SK-N-SH treated with all-trans-retinoic acid at 6 μM for 48 hours (cell line): ENCODE data around the gene CTSE.

Experiments used
- ATAC-seq: fragments of 200-7000 bp; cut with Tn5 transposase; 3 replicates; pipeline ENCODE4 v1.9.1; 2020; ENCODE audit warnings: mild to moderate bottlenecking, moderate library complexity
- CREB5 ChIP-seq: fragments of 250-450 bp; sonication (Bioruptor Pico); IDR thresholded peaks from 2 replicates; pipeline ENCODE4 v1.5.1; 2020; ENCODE audit warnings: low read depth, mild to moderate bottlenecking, moderate library complexity
- CSRNP3 ChIP-seq: fragments of 250-450 bp; sonication (Bioruptor Pico); IDR thresholded peaks from 2 replicates; pipeline ENCODE4 v1.5.1; 2021; ENCODE audit warnings: mild to moderate bottlenecking, moderate library complexity
- ESRRG ChIP-seq: fragments of 250-450 bp; sonication (Bioruptor Pico); IDR thresholded peaks from 2 replicates; pipeline ENCODE4 v1.6.1; 2021; ENCODE audit warnings: mild to moderate bottlenecking
- GLIS3 ChIP-seq: fragments of 250-450 bp; sonication (Bioruptor Pico); IDR thresholded peaks from 2 replicates; pipeline ENCODE4 v1.5.0; 2020; ENCODE audit warnings: mild to moderate bottlenecking, moderate library complexity
- OSR1 ChIP-seq: fragments of 250-450 bp; sonication (Bioruptor Pico); IDR thresholded peaks from 2 replicates; pipeline ENCODE4 v1.8.0; 2022; ENCODE audit warnings: moderate library complexity, mild to moderate bottlenecking, inconsistent platforms
- PATZ1 ChIP-seq: fragments of 250-450 bp; sonication (Bioruptor Pico); IDR thresholded peaks from 2 replicates; pipeline ENCODE4 v1.8.0; 2020; ENCODE audit warnings: mild to moderate bottlenecking, moderate library complexity, borderline replicate concordance
- POU6F1 ChIP-seq: fragments of 250-450 bp; sonication (Bioruptor Pico); IDR thresholded peaks from 2 replicates; pipeline ENCODE4 v1.8.0; 2021; ENCODE audit warnings: low read depth, mild to moderate bottlenecking, moderate library complexity, borderline replicate concordance
- PPARA ChIP-seq: fragments of 250-450 bp; sonication (Bioruptor Pico); IDR thresholded peaks from 2 replicates; pipeline ENCODE4 v1.5.0; 2020; ENCODE audit warnings: mild to moderate bottlenecking, borderline replicate concordance
- RARB ChIP-seq: fragments of 250-450 bp; sonication (Bioruptor Pico); IDR thresholded peaks from 2 replicates; pipeline ENCODE4 v1.8.0; 2021; ENCODE audit warnings: mild to moderate bottlenecking, moderate library complexity
- SNAI2 ChIP-seq: fragments of 250-450 bp; sonication (Bioruptor Pico); IDR thresholded peaks from 2 replicates; pipeline ENCODE4 v1.5.0; 2020; ENCODE audit warnings: mild to moderate bottlenecking, moderate library complexity
- TCF4 ChIP-seq: fragments of 250-450 bp; sonication (Bioruptor Pico); IDR thresholded peaks from 2 replicates; pipeline ENCODE4 v1.8.0; 2021; ENCODE audit warnings: mild to moderate bottlenecking, moderate library complexity, borderline replicate concordance
- TOX ChIP-seq: fragments of 250-450 bp; sonication (Bioruptor Pico); IDR thresholded peaks from 2 replicates; pipeline ENCODE4 v1.8.0; 2021; ENCODE audit warnings: mild to moderate bottlenecking, moderate library complexity, borderline replicate concordance
- ZC3H10 ChIP-seq: fragments of 250-450 bp; sonication (Bioruptor Pico); IDR thresholded peaks from 2 replicates; pipeline ENCODE4 v1.5.1; 2021; ENCODE audit warnings: mild to moderate bottlenecking, moderate library complexity
- ZFP3 ChIP-seq: fragments of 250-450 bp; sonication (Bioruptor Pico); IDR thresholded peaks from 2 replicates; pipeline ENCODE4 v1.5.0; 2020; ENCODE audit warnings: mild to moderate bottlenecking, moderate library complexity
- ZFP30 ChIP-seq: fragments of 450-650 bp; formaldehyde crosslinking; IDR thresholded peaks from 2 replicates; pipeline ENCODE4 v1.5.0; 2022; ENCODE audit warnings: mild to moderate bottlenecking, moderate library complexity
- ZNF70 ChIP-seq: fragments of 450-650 bp; formaldehyde crosslinking; IDR thresholded peaks from 2 replicates; pipeline ENCODE4 v1.5.0; 2020; ENCODE audit warnings: mild to moderate bottlenecking, moderate library complexity
- ZNF8 ChIP-seq: fragments of 450-650 bp; formaldehyde crosslinking; IDR thresholded peaks from 2 replicates; pipeline ENCODE4 v1.5.0; 2020; ENCODE audit warnings: mild to moderate bottlenecking, moderate library complexity
- TF ChIP-seq, protein P1 (sequence below): fragments of 250-450 bp; sonication (Bioruptor Pico); IDR thresholded peaks from 2 replicates; pipeline ENCODE4 v1.5.0; 2020; ENCODE audit warnings: mild to moderate bottlenecking, moderate library complexity

Gene CTSE

GRCh38 chr1:205981257-205981656, 42.4 kb downstream of the CTSE start:
- TF ChIP-seq PPARA (CRISPR knock-in tag) (no peak), CREB5 (CRISPR knock-in tag) (no peak), CSRNP3 (CRISPR knock-in tag) (no peak), POU6F1 (CRISPR knock-in tag) (no peak), ZNF70 (CRISPR knock-in tag) (no peak), ZFP3 (no peak), RARB (CRISPR knock-in tag) (no peak), ESRRG (CRISPR knock-in tag) (no peak), ZC3H10 (CRISPR knock-in tag) (no peak), TOX (no peak), SNAI2 (CRISPR knock-in tag) (no peak), TCF4 (CRISPR knock-in tag) (no peak), OSR1 (CRISPR knock-in tag) (no peak), ZNF8 (CRISPR knock-in tag) (no peak), ZFP30 (CRISPR knock-in tag) (no peak)
- TF ChIP-seq, protein P1, sequence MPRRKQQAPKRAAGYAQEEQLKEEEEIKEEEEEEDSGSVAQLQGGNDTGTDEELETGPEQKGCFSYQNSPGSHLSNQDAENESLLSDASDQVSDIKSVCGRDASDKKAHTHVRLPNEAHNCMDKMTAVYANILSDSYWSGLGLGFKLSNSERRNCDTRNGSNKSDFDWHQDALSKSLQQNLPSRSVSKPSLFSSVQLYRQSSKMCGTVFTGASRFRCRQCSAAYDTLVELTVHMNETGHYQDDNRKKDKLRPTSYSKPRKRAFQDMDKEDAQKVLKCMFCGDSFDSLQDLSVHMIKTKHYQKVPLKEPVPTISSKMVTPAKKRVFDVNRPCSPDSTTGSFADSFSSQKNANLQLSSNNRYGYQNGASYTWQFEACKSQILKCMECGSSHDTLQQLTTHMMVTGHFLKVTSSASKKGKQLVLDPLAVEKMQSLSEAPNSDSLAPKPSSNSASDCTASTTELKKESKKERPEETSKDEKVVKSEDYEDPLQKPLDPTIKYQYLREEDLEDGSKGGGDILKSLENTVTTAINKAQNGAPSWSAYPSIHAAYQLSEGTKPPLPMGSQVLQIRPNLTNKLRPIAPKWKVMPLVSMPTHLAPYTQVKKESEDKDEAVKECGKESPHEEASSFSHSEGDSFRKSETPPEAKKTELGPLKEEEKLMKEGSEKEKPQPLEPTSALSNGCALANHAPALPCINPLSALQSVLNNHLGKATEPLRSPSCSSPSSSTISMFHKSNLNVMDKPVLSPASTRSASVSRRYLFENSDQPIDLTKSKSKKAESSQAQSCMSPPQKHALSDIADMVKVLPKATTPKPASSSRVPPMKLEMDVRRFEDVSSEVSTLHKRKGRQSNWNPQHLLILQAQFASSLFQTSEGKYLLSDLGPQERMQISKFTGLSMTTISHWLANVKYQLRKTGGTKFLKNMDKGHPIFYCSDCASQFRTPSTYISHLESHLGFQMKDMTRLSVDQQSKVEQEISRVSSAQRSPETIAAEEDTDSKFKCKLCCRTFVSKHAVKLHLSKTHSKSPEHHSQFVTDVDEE: no peak
- TF ChIP-seq, all 23 proteins: peak for 0
- no peak for ATAC-seq

- no peak for ATAC-seq
- TF ChIP-seq PATZ1 (CRISPR knock-in tag) (no peak), GLIS3 (CRISPR knock-in tag) (no peak), RARB (CRISPR knock-in tag) (no peak), OSR1 (CRISPR knock-in tag) (no peak), CREB5 (CRISPR knock-in tag) (no peak), ZFP30 (CRISPR knock-in tag) (no peak), TOX (no peak)
- TF ChIP-seq, protein P1: no peak
Measured at GRCh38 chr1:205980237-205980870, 43.3 kb downstream of the CTSE start.
